ENCODE data around the gene NME9. TPM values are rescaled to one million over a fixed set of nuclear protein-coding genes. Genes with fewer than 3 reads are reported as not detected.

The NME9 gene
- total and polyA plus RNA-seq, 8 donors, result 1.8 to 5.9 (median 3.6) TPM; not detected in 1

DNA sequence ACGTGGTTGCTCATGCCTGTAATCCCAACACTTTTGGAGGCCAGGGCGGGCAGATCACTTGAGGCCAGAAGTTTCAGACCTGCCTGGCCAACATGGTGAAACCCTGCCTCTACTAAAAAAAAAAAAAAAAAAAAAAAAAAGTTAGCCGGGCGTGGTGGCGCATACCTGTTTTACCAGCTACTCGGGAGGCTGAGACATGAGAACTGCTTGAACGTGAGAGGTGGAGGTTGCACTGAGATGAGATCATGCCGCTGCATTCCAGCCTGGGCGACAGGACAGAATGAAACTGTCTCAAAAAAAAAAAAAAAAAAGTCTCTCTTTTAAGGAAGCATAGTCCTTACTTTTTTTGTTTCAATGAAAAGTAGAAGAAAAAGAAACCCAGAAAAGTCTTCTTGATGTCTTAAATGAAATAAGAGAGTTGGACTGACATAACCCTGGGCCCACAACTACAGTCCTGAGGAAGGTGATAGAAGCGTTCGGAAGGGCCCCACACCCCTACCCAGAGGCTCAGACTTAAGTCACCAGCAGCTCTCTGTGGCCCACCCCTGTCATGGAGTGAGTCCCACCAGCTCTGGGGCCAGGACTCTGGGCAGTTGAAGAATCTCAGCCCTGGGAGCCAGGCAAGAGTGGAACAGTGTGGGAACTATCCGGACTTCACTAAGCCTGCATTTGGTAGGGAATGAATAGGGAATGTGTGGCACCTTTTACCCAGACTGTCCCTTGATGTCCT lies 2.6 kb downstream of the NME9 start:
- no peak overlapping the region for H3K27ac ChIP-seq
- no peaks in the 10 kb centered on the region for H3K9me3 ChIP-seq
- H3K4me1 ChIP-seq, result peaks cover 5 to 15% of the 10 kb centered on the region in 2 donors
- TF ChIP-seq, protein P1, sequence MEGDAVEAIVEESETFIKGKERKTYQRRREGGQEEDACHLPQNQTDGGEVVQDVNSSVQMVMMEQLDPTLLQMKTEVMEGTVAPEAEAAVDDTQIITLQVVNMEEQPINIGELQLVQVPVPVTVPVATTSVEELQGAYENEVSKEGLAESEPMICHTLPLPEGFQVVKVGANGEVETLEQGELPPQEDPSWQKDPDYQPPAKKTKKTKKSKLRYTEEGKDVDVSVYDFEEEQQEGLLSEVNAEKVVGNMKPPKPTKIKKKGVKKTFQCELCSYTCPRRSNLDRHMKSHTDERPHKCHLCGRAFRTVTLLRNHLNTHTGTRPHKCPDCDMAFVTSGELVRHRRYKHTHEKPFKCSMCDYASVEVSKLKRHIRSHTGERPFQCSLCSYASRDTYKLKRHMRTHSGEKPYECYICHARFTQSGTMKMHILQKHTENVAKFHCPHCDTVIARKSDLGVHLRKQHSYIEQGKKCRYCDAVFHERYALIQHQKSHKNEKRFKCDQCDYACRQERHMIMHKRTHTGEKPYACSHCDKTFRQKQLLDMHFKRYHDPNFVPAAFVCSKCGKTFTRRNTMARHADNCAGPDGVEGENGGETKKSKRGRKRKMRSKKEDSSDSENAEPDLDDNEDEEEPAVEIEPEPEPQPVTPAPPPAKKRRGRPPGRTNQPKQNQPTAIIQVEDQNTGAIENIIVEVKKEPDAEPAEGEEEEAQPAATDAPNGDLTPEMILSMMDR (IDR thresholded peaks at IDR 0.05), result no peak
- no peaks in the 10 kb centered on the region for H3K27me3 ChIP-seq
- intact Hi-C loops (cut with DNase I), result no loop called here
- no peaks in the 10 kb centered on the region for H3K36me3 ChIP-seq
- ATAC-seq (no peak), DNase-seq (no peak)
- H3K4me3 ChIP-seq, result no peak overlapping the region

DNA sequence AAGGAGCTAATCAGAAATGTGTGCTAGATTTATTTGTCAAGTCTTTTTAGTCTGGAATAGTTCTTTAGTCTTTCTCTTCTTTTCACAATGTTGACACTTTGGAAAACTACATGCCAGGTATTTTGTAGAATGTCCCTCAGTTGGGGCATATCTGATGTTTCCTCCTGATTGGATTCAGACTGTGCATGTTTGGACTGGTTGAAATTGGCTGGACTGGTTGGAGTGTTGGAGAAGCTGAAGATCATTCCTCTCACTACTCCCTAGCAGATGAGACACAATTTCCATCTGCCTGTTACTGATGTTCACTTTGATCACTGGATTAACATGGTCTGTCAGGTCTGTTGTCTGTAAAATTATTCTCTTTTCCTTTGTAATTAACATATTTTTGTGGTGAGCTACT lies 3.7 kb downstream of the NME9 start:
- intact Hi-C loops (cut with DNase I), result no loop called here
- ATAC-seq (no peak), DNase-seq (no peak)
- Histone ChIP-seq H3K9me3 (no peaks in the 10 kb centered on the region), H3K36me3 (no peaks in the 10 kb centered on the region), H3K27ac (no peak overlapping the region), H3K27me3 (no peaks in the 10 kb centered on the region), H3K4me1 (peaks cover 5 to 15% of the 10 kb centered on the region in 2 donors), H3K4me3 (no peak overlapping the region)
- TF ChIP-seq, protein P1 (IDR thresholded peaks at IDR 0.05), result no peak

DNA sequence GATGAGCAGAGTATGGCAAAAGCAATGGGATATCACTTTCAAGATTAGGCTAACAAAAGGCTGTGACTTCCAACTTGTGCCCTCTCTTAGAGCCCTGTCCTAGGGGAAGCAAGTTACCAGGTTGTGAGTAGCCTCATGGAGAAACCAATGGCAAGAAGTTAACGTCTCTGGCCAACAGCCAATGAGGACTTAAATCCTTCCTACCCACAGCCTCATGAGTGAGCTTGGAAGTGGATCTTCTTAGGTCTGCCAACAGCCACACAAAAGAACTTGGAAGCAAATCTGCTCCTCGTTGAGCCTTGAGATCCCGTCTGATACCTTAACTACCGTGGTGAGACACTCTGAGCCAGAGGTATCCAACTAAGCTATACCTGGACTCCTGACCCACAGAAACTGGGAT lies 5.7 kb downstream of the NME9 start:
- DNase-seq (no peak), ATAC-seq (no peak)
- Histone ChIP-seq H3K4me3 (no peak overlapping the region), H3K36me3 (no peaks in the 10 kb centered on the region), H3K4me1 (peaks cover 2 to 3% of the 10 kb centered on the region in 2 donors), H3K27me3 (no peaks in the 10 kb centered on the region), H3K9me3 (no peaks in the 10 kb centered on the region), H3K27ac (no peak overlapping the region)
- TF ChIP-seq, protein P1 (IDR thresholded peaks at IDR 0.05), result no peak
- intact Hi-C loops (cut with DNase I), result no loop called here

DNA sequence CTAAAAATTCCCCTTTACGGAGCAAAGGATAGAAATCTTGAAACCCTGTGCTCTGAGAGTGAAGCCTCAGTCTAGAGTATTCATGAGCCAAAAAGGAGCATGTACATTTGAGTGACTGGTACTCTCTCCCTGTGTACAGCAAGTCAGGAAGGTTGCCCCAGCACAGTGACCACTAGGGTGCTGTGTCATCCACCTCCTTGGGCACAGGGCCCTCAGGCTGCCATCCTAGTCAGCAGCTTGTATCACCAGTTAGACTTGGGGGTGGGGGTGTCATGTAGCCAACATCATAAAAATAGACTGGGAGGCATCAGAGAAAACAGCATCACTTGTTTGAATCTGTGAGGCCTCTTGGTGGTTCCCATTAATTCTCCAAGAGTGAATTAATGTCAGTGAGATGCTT lies 12.0 kb downstream of the NME9 start:
- ATAC-seq (no peak), DNase-seq (no peak)
- Histone ChIP-seq H3K4me3 (no peak overlapping the region), H3K27ac (no peak overlapping the region), H3K4me1 (no peaks in the 10 kb centered on the region), H3K9me3 (no peaks in the 10 kb centered on the region), H3K27me3 (no peaks in the 10 kb centered on the region), H3K36me3 (no peaks in the 10 kb centered on the region)
- TF ChIP-seq, protein P1 (IDR thresholded peaks at IDR 0.05), result no peak
- intact Hi-C loops (cut with DNase I), result no loop called here

DNA sequence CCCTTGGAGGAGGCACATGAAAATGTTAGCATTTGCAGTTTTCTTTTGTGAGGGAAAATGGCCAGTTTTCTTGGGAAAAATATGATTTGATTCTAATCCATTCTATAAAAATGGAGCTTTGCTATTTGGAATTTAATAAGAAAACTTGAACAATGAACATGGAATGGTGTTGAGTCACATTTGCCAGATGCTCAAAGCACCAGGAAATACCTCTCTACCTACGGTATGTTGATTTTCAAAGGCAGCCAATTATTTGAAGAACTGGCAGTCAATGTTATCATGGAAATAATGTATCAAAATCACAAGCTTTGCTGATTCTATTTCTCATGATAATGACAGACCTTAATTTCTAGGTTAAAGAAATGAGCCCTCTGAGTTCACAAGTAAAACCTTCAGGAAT lies 14.9 kb downstream of the NME9 start:
- Histone ChIP-seq H3K9me3 (peaks cover 0 to 4% of the 10 kb centered on the region in 2 donors), H3K27me3 (no peaks in the 10 kb centered on the region), H3K27ac (no peak overlapping the region), H3K36me3 (no peaks in the 10 kb centered on the region), H3K4me3 (no peak overlapping the region), H3K4me1 (no peaks in the 10 kb centered on the region)
- ATAC-seq (no peak), DNase-seq (no peak)
- intact Hi-C loops (cut with DNase I), result no loop called here
- TF ChIP-seq, protein P1 (IDR thresholded peaks at IDR 0.05), result no peak

Data from left lung (tissue), 10 donors.